CD4-positive, alpha-beta T cell treated with Interleukin-6 for 4 hours (primary cell): Measurements from ENCODE around the gene CCDC85B.

Experiments
- DNase-seq: peaks from one replicate; pipeline ENCODE4 v3.0.0-alpha.2; 2020; ENCODE audit warnings: mixed read lengths

CCDC85B gene

DNA sequence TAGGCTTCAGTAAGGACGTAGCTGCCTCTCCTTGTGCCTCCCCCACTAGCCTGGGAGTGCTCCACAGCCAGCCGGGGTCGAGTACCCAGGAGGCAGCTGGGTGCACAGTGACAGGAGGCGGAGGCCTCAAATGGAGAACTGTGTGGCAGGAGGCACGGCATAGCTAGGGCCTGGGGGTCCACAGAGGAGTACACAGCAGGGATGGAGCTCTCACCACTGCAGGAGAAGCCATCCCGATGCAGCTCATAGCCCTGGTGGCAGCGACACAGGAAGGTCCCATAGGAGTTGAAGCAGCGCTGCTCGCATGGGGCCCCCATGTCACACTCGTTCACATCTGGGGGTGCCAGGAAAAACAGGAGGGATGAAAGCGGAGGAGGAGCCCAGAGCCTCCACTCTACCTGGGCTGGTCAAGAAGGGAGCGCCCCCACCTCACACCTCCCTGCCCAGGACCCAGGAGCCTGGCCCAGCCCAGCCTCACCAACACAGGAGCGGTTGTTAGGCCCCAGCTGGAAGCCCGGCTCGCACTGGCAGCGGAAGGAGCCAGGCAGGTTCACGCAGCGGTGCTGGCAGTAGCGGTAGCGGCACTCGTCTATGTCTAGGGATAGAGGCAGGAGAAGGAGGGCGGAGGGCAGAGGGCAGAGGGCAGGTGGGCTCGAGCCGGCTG is 20.7 kb upstream of the CCDC85B start:
- no peak for DNase-seq

DNA sequence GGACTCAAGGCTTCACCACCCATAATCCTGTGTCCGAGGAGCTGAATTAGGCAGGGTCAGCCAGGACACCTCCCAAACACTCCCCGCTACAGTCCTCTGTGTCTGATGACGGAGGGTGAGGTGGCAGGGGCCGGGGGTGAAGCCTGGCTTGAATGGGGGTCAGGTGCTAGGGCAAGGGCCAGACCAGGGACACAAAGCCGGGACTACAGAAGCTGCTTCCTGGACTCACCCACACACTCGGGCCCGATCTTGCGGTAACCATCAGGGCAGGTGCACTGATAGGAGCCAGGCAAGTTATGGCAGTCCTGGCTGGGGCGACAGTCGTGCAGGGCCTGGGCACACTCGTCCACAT is 20.2 kb upstream of the CCDC85B start:
- DNase-seq, result no peak

DNA sequence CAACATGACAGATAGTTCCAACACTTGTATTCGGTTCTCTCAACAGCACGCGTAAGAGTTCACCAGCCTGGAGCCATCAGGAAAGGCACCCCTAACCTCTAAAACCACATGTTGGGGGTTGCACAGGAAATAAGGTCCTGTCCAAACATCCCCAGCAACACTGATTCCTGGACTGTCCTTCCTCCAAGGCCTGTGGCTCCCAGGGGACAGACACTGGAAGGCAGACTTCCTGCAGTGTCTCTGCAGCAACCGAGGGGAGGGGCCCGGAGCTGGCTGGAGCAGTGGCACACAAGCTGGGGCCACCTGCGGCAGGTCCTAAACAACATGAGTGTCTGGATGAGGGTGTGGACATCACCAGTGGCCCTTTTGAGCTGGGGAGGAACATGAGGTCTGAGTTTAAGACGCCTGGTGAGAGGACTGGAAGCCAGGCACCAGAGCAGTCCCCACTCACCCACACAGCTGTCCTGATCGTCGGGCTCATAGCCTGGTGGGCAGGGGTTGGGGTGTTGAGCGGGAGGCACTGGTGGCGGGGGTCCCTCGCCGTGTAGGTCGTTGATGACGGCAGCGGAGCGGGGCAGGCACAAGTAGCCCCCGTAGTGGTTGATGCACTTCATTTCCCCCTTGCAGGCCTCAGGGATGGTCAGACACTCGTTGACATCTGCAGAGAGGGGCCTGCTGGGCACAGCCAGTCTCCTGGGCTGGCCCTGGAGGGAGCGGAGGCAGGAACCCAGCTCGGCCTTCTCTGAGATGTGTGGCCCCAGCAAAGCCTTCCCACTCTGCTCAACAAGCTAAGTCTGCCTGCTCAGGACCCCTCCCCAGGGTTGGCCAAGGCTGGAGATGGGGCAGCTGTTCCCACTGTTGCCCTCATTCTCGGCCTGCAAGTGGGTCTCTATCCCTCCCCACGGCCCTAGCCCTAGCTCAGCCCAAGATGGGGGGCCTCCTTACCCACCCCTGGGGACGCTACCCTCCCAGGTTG is 19.5 kb upstream of the CCDC85B start:
- DNase-seq, result no peak

DNA sequence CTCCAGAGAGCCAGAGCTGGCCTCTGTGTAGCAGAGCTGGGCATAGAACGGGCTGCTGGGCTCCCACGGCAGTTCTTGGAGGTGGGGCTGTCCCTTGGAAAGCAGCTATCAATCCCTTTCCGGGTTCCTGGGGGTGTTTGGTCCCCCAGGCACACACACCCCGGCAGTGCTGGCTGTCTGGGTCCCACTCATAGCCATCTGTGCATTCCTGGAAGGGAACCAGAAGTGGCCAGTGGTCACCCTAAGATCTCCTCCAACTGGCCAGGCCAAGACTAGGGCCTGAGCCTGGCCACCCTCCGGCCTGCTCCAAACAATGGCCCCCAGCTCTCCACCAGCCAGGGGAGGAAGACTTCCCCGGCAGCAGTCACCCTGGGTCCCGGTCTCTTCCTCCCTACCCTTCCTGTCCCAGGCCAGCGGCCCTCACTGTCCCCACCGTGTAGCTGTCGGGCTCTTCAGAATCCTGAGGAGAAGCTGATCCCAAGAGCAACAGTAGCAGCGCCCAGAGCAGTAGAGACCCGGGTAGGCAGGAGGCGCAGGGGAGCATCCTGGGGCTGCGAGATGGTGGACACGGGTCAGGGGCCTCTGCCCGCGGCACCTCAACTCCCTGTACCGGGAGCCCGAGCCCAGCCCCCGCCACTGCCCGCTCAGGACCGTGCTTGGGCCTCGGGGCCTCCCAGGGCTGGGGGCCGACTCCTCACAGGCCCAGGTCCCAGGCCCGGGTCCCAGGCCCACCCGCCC is 18.5 kb upstream of the CCDC85B start:
- no peak for DNase-seq

DNA sequence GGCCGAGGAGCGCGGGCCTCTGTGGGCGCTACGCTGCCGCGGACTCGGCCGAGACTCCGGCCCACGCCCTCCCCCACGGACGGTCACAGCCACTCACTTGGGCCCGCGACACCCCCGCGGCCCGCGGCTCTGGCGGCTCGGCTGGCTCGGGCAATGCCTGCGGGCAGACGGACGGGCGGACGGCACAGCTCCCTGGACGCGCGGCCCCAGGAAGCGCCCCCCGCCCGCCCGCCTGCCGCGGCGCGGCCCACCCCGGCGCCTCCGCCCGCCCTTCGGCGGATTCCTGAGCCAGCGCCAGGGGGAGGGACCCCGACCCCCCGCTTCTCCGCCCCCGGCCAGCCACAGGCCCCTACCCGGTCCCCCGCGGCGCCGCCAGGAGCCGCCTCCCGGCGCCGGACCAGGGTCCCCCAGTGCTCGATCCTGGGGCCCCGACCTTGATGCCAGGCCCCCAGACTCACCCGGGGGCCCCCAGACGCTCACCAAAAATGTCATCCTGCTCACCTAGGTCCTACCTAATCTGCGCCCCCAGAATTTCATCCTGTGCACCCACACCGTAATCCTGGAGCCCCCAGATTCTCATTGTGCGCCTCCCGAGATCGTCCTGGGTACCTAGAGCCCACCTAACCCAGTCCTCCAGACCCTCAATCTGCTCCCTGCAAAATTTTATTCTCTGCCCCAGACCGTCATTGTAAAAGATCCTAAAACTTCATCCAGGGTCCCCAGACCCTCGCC is 17.7 kb upstream of the CCDC85B start, which contains the start of gene EFEMP2:
Gene EFEMP2, minus strand, starts transcription at position 215 of the 732 bp plus-strand sequence. CDS start 446 bp downstream, outside the sequence.
- DNase-seq, result no peak

DNA sequence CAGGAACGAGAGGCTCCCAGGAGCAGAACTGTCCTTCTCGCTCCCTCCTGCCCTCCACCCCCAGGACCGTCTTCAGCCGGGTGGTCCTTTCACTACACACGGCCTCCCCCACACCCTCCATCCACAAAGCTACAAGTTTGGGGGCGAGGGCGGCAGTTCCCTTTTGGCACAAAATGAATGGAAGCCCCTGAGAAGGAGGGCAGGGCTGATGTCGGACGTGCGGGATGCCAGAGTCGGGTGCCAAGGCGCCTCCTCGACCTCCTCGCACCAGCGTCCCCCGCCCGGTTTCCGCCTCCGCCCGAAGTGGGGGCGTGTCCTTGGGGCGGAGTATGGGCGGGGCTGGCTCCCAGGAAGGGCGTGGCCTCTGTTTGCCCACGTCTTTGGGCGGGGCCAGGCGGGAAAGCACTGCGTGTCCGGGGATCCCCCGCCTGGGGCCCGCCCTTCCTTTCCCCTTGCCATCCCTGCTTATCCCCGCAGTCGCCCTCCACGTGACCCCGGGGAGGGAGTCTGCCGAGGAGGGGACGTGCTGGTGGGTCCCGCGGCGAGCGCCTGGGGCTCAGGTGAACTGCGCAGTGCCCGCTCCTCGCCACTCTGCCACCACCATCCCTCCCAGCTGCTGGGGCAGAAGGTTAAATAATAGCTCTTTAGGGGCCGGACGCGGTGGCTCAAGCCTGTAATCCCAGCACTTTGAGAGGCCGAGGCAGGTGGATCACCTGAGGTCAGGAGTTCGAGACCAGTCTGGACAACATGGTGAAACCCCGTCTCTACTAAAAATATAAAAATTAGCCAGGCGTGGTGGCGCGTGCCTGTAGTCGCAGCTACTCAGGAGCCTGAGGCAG is 16.9 kb upstream of the CCDC85B start:
- DNase-seq, result peak; percentile 94

DNA sequence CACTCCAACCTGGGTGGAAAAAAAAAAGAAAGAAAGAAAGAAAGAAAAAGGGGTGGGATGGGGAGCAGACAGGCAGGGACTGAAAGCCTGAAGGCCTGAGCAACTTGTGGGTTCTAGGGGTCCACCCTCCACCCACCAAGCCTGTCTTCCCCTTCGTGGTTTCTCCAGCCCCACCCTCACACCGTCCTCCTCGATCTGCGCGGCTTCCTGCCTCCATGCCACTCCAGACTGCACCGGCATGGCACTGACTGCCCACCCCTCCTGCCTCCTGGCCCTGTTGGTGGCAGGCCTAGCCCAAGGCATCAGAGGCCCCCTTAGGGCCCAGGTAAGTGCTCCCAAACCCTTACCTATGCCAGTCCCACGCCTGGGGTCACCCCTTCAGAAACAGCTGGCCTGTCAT is 10.9 kb upstream of the CCDC85B start, which contains the start of gene CTSW:
Gene CTSW, plus strand, starts transcription at position 221 of the 400 bp plus-strand sequence. Its CDS starts 18 bp downstream, at position 239.
- peak; percentile 64 for DNase-seq

DNA sequence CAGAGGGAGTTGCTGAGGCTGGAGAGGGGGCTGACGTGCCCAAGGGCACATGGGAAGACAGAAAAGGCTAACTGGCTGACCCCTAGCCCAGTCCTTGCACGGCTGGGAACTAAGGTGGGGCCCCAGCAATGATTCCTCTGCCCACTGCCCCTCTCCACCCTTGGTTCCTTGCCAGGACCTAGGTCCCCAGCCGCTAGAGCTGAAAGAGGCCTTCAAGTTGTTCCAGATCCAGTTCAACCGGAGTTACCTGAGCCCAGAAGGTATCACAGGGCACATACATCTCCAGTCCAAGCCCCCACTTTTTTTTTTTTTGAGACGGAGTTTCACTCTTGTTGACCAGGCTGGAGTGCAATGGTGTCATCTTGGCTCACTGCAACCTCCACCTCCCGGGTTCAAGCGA is 10.4 kb upstream of the CCDC85B start:
- no peak for DNase-seq

DNA sequence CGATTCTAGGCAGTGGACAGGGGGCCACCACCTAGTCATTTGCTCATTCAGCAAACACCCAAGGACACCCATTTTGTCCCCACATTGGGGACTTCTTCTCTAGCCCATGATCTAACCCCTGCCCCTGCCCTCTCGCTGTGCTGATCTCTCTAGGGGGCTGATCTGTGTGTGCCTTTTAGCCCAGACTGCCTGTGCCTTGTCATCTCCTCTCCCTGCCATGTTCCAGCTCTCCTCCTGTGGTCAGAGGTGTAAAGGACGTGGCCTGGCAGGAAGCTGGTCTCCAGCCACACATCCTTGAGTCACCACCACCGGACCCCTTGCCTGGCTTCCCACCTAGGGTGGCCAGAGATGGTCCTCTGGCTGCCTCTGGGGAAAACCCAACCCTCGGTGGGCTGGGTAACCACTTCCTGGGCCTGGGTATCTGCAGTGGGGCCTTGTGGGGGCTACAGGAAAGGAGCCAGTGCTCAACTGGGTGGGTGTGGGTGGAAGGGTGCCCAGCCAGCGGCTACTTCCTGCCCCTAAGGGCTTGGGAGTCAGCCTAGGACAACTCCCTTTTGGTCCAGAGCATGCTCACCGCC is 9.5 kb upstream of the CCDC85B start:
- DNase-seq, result no peak

DNA sequence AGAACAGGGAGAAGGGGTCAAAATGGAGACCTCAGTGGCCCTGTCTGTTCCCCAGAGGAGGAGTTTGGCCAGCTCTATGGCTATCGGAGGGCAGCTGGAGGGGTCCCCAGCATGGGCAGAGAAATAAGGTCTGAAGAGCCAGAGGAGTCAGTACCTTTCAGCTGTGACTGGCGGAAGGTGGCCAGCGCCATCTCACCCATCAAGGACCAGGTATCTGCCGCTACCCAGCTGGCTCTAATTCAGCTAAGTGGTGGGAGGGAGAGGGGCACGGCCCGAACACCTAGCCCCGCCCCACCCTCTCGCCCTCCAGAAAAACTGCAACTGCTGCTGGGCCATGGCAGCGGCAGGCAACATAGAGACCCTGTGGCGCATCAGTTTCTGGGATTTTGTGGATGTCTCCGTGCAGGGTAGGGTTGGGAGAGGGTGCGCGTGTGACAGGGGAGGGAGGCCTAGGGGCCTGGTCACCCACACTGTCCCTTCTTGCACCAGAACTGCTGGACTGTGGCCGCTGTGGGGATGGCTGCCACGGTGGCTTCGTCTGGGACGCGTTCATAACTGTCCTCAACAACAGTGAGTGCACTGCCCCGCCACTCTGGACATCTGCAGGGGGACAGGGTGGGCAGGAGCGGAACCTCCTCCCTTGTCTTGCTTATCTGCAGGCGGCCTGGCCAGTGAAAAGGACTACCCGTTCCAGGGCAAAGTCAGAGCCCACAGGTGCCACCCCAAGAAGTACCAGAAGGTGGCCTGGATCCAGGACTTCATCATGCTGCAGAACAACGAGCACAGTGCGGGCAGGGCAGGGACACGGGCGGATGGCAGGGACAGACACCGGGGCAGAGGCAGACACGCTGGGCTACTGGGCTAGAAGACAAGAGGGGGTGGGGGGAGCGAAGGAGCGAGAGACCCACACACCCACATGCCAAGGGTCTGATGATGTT is 8.1 kb upstream of the CCDC85B start:
- no peak for DNase-seq

DNA sequence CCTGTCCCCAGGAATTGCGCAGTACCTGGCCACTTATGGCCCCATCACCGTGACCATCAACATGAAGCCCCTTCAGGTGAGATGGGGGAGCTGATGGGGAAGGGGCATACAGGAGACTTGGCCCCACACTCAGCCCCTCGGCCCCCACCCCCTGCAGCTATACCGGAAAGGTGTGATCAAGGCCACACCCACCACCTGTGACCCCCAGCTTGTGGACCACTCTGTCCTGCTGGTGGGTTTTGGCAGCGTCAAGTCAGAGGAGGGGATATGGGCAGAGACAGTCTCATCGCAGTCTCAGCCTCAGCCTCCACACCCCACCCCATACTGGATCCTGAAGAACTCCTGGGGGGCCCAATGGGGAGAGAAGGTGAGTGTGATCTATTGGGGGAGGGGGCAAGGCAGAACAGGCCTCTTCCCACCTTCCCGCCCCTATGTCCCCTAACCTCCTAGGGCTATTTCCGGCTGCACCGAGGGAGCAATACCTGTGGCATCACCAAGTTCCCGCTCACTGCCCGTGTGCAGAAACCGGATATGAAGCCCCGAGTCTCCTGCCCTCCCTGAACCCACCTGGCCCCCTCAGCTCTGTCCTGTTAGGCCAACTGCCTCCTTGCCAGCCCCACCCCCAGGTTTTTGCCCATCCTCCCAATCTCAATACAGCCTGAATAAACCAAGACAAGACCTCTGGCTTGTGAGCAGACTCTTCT is 7.3 kb upstream of the CCDC85B start:
- no peak for DNase-seq

DNA sequence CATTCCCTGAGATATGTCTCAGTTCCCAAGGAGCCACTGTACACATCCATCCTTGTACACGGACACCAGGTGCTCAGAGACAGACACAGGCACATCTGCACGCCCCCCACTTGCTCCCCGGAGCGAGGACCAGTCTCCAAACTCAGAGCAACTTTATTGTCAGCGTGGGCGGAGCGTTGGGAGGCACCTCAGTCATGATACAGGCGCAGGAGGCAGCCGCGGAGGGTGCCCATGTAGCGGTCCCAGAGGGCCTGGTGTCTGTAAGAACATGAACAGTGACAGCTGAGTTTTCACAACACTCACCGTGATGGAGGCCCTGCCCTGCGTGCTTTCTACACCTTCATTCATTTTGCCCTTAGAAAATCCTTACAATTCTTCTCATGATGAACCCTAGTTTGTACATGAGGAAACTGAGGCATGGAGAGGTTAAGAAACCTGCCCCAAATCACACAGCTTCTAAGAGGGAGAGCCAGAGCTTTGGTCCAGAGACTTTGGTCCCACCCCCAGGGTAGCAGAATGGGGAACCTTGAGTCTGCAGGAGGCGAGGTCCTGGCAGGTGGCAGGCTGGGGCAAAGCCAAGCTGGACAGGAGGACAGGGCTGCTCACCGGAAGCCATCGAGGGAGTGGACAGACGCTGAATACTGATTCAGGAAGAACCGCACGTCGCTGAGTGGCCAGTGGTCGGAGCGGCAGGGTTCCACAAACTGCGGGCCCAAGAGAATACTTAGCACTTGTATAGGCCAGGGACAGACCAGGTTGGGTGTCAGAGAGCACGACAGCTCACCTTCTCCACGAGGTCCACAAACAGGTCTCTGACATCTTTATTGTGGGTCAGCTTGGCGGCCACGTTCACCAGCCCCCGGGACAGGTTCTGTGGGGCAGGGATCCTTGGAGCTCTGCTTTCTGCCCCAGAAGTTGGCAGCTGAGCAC is 6.4 kb upstream of the CCDC85B start:
- no peak for DNase-seq

DNA sequence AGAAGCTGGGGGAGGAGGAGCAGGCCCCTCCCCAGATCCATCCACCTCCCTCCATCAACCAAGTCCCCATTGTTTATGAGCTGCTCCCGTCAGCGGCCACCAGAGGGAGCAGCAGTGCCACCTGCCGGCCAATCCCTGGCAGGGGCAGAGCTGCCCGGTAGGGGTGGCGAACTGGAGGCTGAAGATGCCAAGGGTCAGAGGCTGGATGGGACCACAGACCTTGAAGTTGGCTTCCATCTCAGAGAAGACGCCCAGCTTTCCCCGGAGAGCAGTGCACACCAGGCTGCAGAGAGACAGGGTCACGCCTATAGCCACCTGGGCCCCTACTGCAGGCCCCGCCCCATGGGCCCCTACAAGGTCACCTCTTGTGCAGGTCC is 5.8 kb upstream of the CCDC85B start:
- peak; percentile 85 for DNase-seq

DNA sequence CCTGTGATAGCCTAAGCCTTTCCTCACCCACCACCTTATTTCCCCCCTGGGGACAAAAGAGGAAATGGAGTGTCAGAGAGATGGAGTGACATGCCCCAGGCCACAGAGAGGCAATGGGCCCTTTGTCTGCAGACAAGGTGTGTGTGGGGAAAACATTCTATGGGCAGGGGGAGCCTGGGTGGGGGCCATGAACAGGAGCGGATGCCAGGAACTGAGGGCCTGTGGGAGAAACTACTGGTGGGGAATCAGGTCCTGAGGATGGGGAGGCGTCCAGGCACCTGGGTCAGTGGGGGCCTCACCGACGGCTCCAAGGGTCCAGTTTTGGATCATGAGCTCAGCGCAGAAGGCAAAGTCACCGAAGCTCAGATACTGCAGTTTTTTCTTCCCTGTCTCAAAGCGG is 5.2 kb upstream of the CCDC85B start:
- DNase-seq, result no peak

DNA sequence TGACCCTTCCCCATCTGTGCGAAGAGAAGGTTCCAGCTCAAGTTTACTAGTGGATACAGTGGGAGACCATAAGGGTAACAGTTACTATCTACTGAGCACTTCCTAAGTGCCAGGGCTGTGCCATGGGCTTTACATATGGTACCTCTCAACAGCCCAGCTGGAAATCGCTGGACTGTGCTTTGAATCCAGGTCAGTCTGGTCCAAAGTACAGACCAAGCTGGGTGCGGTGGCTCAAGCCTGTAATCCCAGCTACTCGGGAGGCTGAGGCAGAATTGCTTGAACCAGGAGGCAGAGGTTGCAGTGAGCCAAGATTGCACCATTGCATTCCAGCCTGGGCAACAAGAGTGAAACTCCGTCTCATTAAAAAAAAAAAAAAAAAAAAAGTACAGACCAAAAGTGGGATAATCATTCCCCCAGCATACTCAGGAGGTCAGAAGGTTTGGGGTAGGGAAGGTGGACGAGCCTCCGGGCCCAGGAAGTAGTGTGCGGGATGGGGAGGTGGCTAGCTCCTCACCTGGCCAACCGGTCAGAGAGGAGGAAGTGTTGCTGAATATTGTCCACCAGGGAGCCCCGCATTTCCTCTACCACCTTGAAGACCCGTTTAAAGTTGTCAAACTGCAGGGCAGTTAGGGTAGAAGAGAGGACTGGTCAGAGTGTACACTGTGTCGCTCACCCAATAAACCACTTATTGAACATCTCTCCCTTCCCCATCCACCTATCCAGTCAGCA is 4.5 kb upstream of the CCDC85B start:
- DNase-seq, result no peak

DNA sequence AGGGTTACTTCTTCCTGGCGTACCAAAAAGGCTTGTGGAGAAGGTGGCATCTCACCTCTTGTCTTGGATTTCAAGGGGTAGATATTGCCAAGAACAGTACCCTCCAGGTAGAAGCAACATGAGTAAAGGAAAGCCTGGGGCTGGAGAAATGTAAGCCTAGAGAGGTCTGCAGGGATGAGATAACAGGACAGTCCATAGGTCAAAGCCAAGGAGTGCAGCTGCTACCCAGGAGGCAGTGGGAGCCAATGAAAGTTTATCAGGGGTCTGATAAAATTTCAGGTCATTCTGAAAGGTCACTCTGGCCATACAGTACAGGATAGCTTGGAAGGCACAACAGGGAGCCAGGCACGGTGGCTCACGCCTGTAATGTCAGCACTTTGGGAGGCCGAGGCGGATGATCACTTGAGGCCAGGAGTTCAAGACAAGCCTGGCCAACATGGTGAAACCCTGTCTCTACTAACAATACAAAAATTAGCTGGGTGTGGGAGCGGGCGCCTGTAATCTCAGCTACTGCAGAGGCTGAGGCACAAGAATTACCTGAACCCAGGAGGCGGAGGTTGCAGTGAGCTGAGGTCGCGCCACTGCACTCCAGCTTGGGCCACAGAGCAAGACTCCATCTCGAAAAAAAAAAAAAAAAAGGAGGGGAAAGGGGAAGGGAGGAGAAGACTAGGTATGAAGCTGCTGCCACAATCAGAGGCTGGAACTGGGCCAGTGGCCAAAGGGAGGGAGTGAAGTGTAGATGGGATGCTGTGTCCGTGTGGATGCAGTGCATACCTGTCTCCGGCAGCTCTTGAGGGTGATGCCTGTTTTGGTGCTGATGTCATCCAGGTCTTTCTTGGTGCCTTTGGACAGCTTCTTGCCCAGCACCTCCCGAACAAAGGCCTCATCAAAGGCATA is 3.4 kb upstream of the CCDC85B start:
- no peak for DNase-seq
